ENCODE results near the gene PLXNA2.

PLXNA2 gene

GRCh38 chr1:208039536-208040332 lies 204.4 kb downstream of the PLXNA2 start:
- no peak for FAIRE-seq
- DNase-seq (ENCODE audit: insufficient read length, low spot score), result no peak
- no peak for TF ChIP-seq CTCF (IDR thresholded peaks at IDR 0.05; ENCODE audit: insufficient read depth, missing control alignments)

GRCh38 chr1:208038303-208038702 lies 205.9 kb downstream of the PLXNA2 start:
- FAIRE-seq, result no peak
- DNase-seq (ENCODE audit: insufficient read length, low spot score), result no peak
- no peak for TF ChIP-seq CTCF (IDR thresholded peaks at IDR 0.05; ENCODE audit: insufficient read depth, missing control alignments)

DNA sequence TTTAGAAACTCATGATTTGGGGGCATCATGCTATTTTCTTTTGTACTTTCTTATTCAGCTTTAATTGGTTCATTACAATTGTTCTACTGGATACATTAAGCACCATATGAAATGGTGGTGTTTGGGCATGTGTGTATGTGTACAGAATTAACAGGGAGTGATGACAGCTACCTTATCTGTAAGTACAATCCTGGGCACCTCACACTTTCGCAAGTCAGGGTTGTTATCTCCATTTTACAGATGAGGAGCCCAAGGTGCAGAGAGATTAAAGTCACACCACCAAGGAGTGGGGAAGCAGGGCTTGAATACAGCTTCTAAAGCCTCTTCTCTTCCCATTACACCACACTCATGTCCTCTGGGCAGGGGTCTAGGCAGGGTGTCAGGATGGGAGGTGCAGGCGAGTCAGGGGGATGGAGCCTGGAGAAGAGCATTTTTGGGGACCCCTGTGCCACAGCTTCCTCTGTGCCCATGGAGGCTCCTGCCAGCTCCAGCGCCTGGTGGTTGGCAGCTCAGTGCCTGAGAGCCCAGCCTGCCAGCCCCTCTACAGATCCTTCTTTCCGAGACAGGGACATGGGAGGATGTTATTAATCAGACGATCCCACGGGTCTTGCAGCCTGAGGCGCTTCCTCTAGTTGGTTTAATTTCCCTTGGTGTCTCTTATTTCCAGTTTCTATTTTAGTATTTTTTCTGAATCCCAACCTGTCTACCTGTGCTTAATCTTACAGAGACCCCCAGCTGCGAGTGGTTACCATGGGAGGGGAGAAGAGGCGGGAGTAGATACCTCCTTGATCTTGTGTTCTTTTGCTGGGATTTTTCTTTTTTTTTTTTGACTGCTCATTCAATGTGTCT lies 207.0 kb downstream of the PLXNA2 start:
- TF ChIP-seq CTCF (IDR thresholded peaks at IDR 0.05; ENCODE audit: insufficient read depth, missing control alignments), result no peak
- DNase-seq (ENCODE audit: insufficient read length, low spot score) (no peak), FAIRE-seq (no peak)

GRCh38 chr1:208036106-208036808 lies 207.9 kb downstream of the PLXNA2 start:
- no peak for DNase-seq (ENCODE audit: insufficient read length, low spot score)
- peak; percentile 16 for TF ChIP-seq CTCF (IDR thresholded peaks at IDR 0.05; ENCODE audit: insufficient read depth, missing control alignments)
- FAIRE-seq, result no peak

GRCh38 chr1:208034135-208034534 lies 210.0 kb downstream of the PLXNA2 start:
- FAIRE-seq, result no peak
- no peak for TF ChIP-seq CTCF (IDR thresholded peaks at IDR 0.05; ENCODE audit: insufficient read depth, missing control alignments)
- no peak for DNase-seq (ENCODE audit: insufficient read length, low spot score)

GRCh38 chr1:208033236-208033635 lies 210.9 kb downstream of the PLXNA2 start:
- no peak for FAIRE-seq
- no peak for DNase-seq (ENCODE audit: insufficient read length, low spot score)
- no peak for TF ChIP-seq CTCF (IDR thresholded peaks at IDR 0.05; ENCODE audit: insufficient read depth, missing control alignments)
